ENCODE measurements around the gene PER1. TPM values are rescaled to one million over a fixed set of nuclear protein-coding genes. Genes with fewer than 3 reads are reported as not detected.
"Not testable (repeated sequence)": the region's sequence is repeated elsewhere in the genome, so short reads cannot be mapped to it uniquely, and the experiment has no call there.

The PER1 gene
- total RNA-seq, 1 experiment from 2014 or later: 36.5 TPM

DNA sequence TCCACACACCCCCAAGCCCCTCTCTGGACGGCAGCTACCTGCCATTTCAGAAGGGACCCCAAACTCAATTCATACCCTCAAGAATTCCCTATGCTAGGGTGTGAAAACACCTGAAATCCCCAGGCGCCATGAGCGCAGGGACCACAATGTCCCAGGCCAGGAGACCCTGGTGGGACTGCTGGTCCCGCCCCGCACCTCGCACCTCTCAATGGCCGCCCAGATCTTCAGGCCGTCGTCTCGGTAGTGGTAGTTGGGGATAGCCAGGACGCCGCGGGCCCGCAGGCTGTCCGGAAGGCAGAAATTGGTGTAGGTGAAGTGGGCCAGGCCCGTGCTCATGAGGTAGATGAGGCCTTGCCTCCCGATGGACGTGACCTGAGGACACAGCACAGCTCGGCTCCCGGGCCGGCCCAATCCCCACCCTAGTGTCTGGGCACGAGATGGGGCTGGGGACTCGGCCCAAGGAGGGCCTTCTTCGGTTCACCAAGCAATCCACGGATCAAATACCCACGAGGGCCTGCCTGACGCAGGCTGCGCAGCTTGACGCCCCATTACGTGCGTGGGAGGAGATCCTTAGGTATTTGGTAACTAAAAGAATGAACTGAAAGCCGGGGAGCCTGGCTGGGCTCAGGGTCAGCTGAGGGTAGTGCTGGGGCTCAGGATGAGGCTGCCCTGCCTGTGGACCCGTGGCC lies 43.1 kb downstream of the PER1 start:
- no peak for TF ChIP-seq CTCF (conservative IDR thresholded peaks at IDR 0.05)
- no CpG with 5 or more reads among the region's 33 CpGs for WGBS (ENCODE audit: extremely low coverage, insufficient read length, low lambda C conversion rate)
- Histone ChIP-seq H4K20me1 (ENCODE audit: control insufficient read depth, insufficient read depth, insufficient read length) (no peaks in the 10 kb centered on the region), H4K91ac (ENCODE audit: insufficient read length, low read depth, low read length) (no peak overlapping the region), H2BK5ac (ENCODE audit: insufficient read length, low read length) (no peak overlapping the region), H3K79me1 (ENCODE audit: insufficient read depth, low read depth, low read length, poor library complexity, severe bottlenecking) (no peaks in the 10 kb centered on the region), H2BK20ac (ENCODE audit: low read depth, low read length, poor library complexity, severe bottlenecking) (no peak overlapping the region), H3K4ac (ENCODE audit: low read depth, low read length) (no peak overlapping the region), H2AK5ac (ENCODE audit: insufficient read length, low read length) (no peak overlapping the region), H3K23ac (ENCODE audit: insufficient read length, low read depth, low read length) (no peak overlapping the region), H4K8ac (replicated peaks; ENCODE audit: insufficient read length, low read depth, low read length) (no peak overlapping the region), H4K5ac (ENCODE audit: insufficient read length, low read depth, low read length) (no peak overlapping the region), H3K27ac (ENCODE audit: insufficient read length, low read depth, low read length) (no peak overlapping the region), H3K4me1 (ENCODE audit: insufficient read depth, low read length) (no peaks in the 10 kb centered on the region), H3K56ac (ENCODE audit: insufficient read length, low read depth, low read length) (no peak overlapping the region), H3K9me3 (ENCODE audit: control insufficient read depth, low read depth, low read length) (no peaks in the 10 kb centered on the region), H3T11ph (ENCODE audit: low read length) (no peak overlapping the region), H3K18ac (ENCODE audit: insufficient read length, low read depth, low read length) (no peak overlapping the region), H3K27me3 (ENCODE audit: insufficient read depth, low read length) (peaks cover 3% of the 10 kb centered on the region; the same call in 1 of the 2 replicates), H2AFZ (ENCODE audit: low read length) (no peak overlapping the region), H3K23me2 (ENCODE audit: insufficient read length, low read depth, low read length, poor library complexity, severe bottlenecking) (peaks cover 6% of the 10 kb centered on the region), H3K9ac (ENCODE audit: extremely low read depth, insufficient read length, low read length) (no peak overlapping the region), H3K14ac (ENCODE audit: insufficient read depth, low read length) (no peak overlapping the region; the same call in 1 of the 2 replicates), H2BK15ac (ENCODE audit: low read depth, low read length) (no peak overlapping the region), H2BK120ac (ENCODE audit: low read depth, low read length, poor library complexity, severe bottlenecking) (no peak overlapping the region), H2BK12ac (ENCODE audit: insufficient read length, low read depth, low read length) (no peak overlapping the region), H3K79me2 (ENCODE audit: insufficient read depth, low read length) (no peaks in the 10 kb centered on the region), H3K4me2 (ENCODE audit: insufficient read depth, insufficient read length, low read length) (peak overlapping the region; percentile 92)
- no peaks in the 10 kb centered on the region for H3K36me3 Mint-ChIP-seq (ENCODE audit: insufficient read depth in 1 of 3, low read depth in 3 of 3)
- H3K4me1 Mint-ChIP-seq: peaks cover 10 to 11% of the 10 kb centered on the region in 2 experiments
- peaks cover 78% of the 10 kb centered on the region for H3K27me3 Mint-ChIP-seq (ENCODE audit: low read depth)
- DNase-seq: no peak
- no peak overlapping the region for H3K27ac Mint-ChIP-seq
- peak overlapping the region; percentile 58 to 73; a peak in 4 of 5 replicates for H3K4me3 Mint-ChIP-seq
- H3K9me3 Mint-ChIP-seq: no peaks in the 10 kb centered on the region

DNA sequence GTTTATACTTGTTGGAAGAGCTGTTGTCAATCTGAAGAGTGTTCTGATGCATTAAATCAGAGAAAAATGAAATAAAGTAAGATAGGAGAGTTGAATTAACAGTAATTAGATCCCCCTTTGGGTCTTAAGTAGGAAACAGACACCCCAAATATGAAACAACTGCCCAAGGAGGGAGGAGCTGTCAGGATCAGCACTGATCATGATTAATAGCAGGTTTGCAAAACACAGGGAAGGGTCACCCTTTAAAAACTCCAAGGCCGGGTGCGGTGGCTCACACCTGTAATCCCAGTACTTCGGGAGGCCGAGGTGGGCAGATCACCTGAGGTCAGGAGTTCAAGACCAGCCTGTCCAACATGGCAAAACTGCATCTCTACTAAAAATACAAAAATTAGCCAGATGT lies 45.2 kb downstream of the PER1 start:
- not testable (repeated sequence) for H3K9me3 ChIP-seq (ENCODE audit: control insufficient read depth, low read depth, low read length); H3T11ph ChIP-seq (ENCODE audit: low read length); H2AK5ac ChIP-seq (ENCODE audit: insufficient read length, low read length); H3K4me2 ChIP-seq (ENCODE audit: insufficient read depth, insufficient read length, low read length); H4K8ac ChIP-seq (replicated peaks; ENCODE audit: insufficient read length, low read depth, low read length); H3K9me3 Mint-ChIP-seq; H3K56ac ChIP-seq (ENCODE audit: insufficient read length, low read depth, low read length); H3K79me2 ChIP-seq (ENCODE audit: insufficient read depth, low read length); H3K23ac ChIP-seq (ENCODE audit: insufficient read length, low read depth, low read length); H2BK12ac ChIP-seq (ENCODE audit: insufficient read length, low read depth, low read length); H3K27ac Mint-ChIP-seq; H3K4me1 ChIP-seq (ENCODE audit: insufficient read depth, low read length); H3K23me2 ChIP-seq (ENCODE audit: insufficient read length, low read depth, low read length, poor library complexity, severe bottlenecking); H3K14ac ChIP-seq (ENCODE audit: insufficient read depth, low read length); H2BK5ac ChIP-seq (ENCODE audit: insufficient read length, low read length); H4K91ac ChIP-seq (ENCODE audit: insufficient read length, low read depth, low read length); H3K18ac ChIP-seq (ENCODE audit: insufficient read length, low read depth, low read length); H2BK120ac ChIP-seq (ENCODE audit: low read depth, low read length, poor library complexity, severe bottlenecking); H2BK20ac ChIP-seq (ENCODE audit: low read depth, low read length, poor library complexity, severe bottlenecking); H3K9ac ChIP-seq (ENCODE audit: extremely low read depth, insufficient read length, low read length); H4K20me1 ChIP-seq (ENCODE audit: control insufficient read depth, insufficient read depth, insufficient read length); H3K79me1 ChIP-seq (ENCODE audit: insufficient read depth, low read depth, low read length, poor library complexity, severe bottlenecking); H3K27ac ChIP-seq (ENCODE audit: insufficient read length, low read depth, low read length); H3K4ac ChIP-seq (ENCODE audit: low read depth, low read length); H3K27me3 ChIP-seq (ENCODE audit: insufficient read depth, low read length); H4K5ac ChIP-seq (ENCODE audit: insufficient read length, low read depth, low read length); H2AFZ ChIP-seq (ENCODE audit: low read length); DNase-seq; H3K4me3 Mint-ChIP-seq; H3K36me3 Mint-ChIP-seq (ENCODE audit: insufficient read depth in 1 of 3, low read depth in 3 of 3); H2BK15ac ChIP-seq (ENCODE audit: low read depth, low read length)
- H3K4me1 Mint-ChIP-seq: peaks cover 10 to 14% of the 10 kb centered on the region in 2 experiments
- WGBS (ENCODE audit: extremely low coverage, insufficient read length, low lambda C conversion rate): no CpG with 5 or more reads among the region's 4 CpGs
- peaks cover 64% of the 10 kb centered on the region for H3K27me3 Mint-ChIP-seq (ENCODE audit: low read depth)
